ENCODE results near the gene ZNF366.

The ZNF366 gene

GRCh38 chr5:72499730-72500129 lies 7.5 kb downstream of the ZNF366 start:
- TF ChIP-seq, protein P1, sequence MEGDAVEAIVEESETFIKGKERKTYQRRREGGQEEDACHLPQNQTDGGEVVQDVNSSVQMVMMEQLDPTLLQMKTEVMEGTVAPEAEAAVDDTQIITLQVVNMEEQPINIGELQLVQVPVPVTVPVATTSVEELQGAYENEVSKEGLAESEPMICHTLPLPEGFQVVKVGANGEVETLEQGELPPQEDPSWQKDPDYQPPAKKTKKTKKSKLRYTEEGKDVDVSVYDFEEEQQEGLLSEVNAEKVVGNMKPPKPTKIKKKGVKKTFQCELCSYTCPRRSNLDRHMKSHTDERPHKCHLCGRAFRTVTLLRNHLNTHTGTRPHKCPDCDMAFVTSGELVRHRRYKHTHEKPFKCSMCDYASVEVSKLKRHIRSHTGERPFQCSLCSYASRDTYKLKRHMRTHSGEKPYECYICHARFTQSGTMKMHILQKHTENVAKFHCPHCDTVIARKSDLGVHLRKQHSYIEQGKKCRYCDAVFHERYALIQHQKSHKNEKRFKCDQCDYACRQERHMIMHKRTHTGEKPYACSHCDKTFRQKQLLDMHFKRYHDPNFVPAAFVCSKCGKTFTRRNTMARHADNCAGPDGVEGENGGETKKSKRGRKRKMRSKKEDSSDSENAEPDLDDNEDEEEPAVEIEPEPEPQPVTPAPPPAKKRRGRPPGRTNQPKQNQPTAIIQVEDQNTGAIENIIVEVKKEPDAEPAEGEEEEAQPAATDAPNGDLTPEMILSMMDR (IDR thresholded peaks at IDR 0.05), result no peak
- no peaks in the 10 kb centered on the region for H3K79me2 ChIP-seq
- no peak overlapping the region for H2AFZ ChIP-seq
- H3K4me2 ChIP-seq (ENCODE audit: low read length), result no peak overlapping the region
- no peak overlapping the region for H3K27ac ChIP-seq
- no peak overlapping the region for H3K9ac ChIP-seq
- H3K4me1 ChIP-seq, result no peaks in the 10 kb centered on the region
- H3K27me3 ChIP-seq (ENCODE audit: control insufficient read depth, insufficient read depth, low read length), result no peaks in the 10 kb centered on the region
- no peak overlapping the region for H3K4me3 ChIP-seq (ENCODE audit: low read depth, low read length)
- no peaks in the 10 kb centered on the region for H3K9me3 ChIP-seq (ENCODE audit: control insufficient read depth, low read length)
- no peaks in the 10 kb centered on the region for H3K36me3 ChIP-seq (ENCODE audit: control insufficient read depth, insufficient read depth, low read length)

DNA sequence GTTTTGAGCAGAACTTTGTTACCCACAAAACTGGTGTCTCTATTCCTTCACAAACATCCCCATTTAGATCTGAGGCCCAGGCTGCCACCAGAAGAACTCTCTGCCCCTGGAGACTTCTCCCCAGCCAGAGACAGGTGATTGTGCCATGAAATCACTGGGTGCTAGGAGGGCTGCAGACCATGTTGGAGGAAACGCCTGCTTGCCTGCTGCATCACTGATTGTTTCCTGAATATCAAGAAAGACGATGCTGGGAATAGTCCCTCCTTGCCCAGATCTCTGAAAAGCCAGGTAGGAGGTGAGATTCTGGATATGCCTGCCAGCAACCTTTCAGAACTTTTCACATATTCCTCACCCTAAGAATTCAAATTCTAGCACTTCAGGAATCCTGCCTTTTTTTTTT lies 8.1 kb downstream of the ZNF366 start:
- no peaks in the 10 kb centered on the region for H3K79me2 ChIP-seq
- no peak overlapping the region for H3K4me3 ChIP-seq (ENCODE audit: low read depth, low read length)
- no peak overlapping the region for H2AFZ ChIP-seq
- no peaks in the 10 kb centered on the region for H3K9me3 ChIP-seq (ENCODE audit: control insufficient read depth, low read length)
- no peak overlapping the region for H3K4me2 ChIP-seq (ENCODE audit: low read length)
- H3K27ac ChIP-seq, result no peak overlapping the region
- no peaks in the 10 kb centered on the region for H3K36me3 ChIP-seq (ENCODE audit: control insufficient read depth, insufficient read depth, low read length)
- TF ChIP-seq, protein P1 (IDR thresholded peaks at IDR 0.05), result no peak
- H3K27me3 ChIP-seq (ENCODE audit: control insufficient read depth, insufficient read depth, low read length), result no peaks in the 10 kb centered on the region
- H3K4me1 ChIP-seq, result no peaks in the 10 kb centered on the region
- H3K9ac ChIP-seq, result no peak overlapping the region

DNA sequence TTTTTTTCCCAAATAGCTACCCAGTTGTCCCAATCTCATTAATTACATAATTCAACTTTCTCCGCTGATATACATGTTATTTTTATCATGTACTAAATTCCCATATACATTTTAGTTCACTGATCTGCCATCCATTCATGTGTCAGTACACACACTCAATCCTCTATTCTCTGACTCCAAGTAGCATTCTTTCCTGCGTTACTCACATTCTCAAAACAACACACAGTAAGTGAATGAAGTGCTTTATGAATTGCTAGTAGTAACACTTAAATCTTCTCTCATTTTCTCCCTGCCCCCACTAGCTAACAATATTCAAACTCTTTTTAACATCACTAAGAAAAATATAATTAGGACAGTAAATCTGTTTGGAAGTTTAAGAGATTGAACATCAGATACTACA lies 8.9 kb downstream of the ZNF366 start:
- no peaks in the 10 kb centered on the region for H3K9me3 ChIP-seq (ENCODE audit: control insufficient read depth, low read length)
- no peak overlapping the region for H3K4me2 ChIP-seq (ENCODE audit: low read length)
- no peaks in the 10 kb centered on the region for H3K4me1 ChIP-seq
- no peak overlapping the region for H3K4me3 ChIP-seq (ENCODE audit: low read depth, low read length)
- TF ChIP-seq, protein P1 (IDR thresholded peaks at IDR 0.05), result no peak
- H3K36me3 ChIP-seq (ENCODE audit: control insufficient read depth, insufficient read depth, low read length), result no peaks in the 10 kb centered on the region
- no peak overlapping the region for H3K9ac ChIP-seq
- no peak overlapping the region for H3K27ac ChIP-seq
- H3K27me3 ChIP-seq (ENCODE audit: control insufficient read depth, insufficient read depth, low read length), result no peaks in the 10 kb centered on the region
- H3K79me2 ChIP-seq, result no peaks in the 10 kb centered on the region
- H2AFZ ChIP-seq, result no peak overlapping the region

DNA sequence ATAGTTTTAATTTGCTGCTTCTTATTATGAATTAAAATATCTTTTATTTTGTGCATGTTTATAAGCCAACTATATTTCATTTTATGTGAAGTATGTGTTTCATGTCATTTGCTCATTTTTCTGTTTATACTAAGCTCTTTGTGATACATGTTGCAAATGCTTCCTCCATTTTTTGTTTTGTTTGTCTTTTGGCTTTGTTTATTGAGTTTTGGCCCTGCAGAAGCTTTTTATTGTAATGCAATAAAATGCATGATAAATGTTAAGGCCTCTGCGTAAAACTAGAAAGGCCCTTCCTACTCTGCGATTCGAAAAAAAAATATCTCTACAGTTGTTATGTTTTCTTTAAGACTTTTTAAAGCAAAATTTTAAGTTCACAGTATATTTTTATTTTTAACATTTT lies 9.4 kb downstream of the ZNF366 start:
- H2AFZ ChIP-seq, result no peak overlapping the region
- H3K9ac ChIP-seq, result no peak overlapping the region
- H3K79me2 ChIP-seq, result no peaks in the 10 kb centered on the region
- no peaks in the 10 kb centered on the region for H3K36me3 ChIP-seq (ENCODE audit: control insufficient read depth, insufficient read depth, low read length)
- no peak overlapping the region for H3K4me2 ChIP-seq (ENCODE audit: low read length)
- H3K4me1 ChIP-seq, result no peaks in the 10 kb centered on the region
- no peaks in the 10 kb centered on the region for H3K9me3 ChIP-seq (ENCODE audit: control insufficient read depth, low read length)
- no peak overlapping the region for H3K4me3 ChIP-seq (ENCODE audit: low read depth, low read length)
- no peaks in the 10 kb centered on the region for H3K27me3 ChIP-seq (ENCODE audit: control insufficient read depth, insufficient read depth, low read length)
- H3K27ac ChIP-seq, result no peak overlapping the region
- TF ChIP-seq, protein P1 (IDR thresholded peaks at IDR 0.05), result no peak

DNA sequence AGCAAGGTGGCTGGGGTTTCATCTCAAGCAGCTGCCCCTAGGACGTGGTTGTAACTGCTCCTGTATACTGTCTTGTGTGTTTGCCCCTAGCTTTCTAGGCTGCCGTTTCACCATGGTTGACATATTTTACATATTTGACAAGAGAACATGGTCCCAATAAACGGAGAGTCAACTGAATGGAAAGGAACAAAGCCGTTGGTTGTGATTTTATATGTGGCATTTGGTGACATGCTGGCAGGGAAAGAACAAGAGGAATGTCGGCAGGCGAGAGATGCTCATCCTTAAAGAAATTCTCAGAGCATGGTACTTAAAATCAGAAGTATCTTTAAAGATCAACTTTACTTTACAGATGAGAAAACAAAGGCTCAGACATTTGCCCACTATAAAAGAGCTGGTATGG lies 11.8 kb downstream of the ZNF366 start:
- TF ChIP-seq, protein P1 (IDR thresholded peaks at IDR 0.05), result no peak
- no peak overlapping the region for H3K4me2 ChIP-seq (ENCODE audit: low read length)
- no peaks in the 10 kb centered on the region for H3K4me1 ChIP-seq
- no peak overlapping the region for H2AFZ ChIP-seq
- H3K79me2 ChIP-seq, result no peaks in the 10 kb centered on the region
- H3K27me3 ChIP-seq (ENCODE audit: control insufficient read depth, insufficient read depth, low read length), result no peaks in the 10 kb centered on the region
- H3K9me3 ChIP-seq (ENCODE audit: control insufficient read depth, low read length), result no peaks in the 10 kb centered on the region
- H3K27ac ChIP-seq, result no peak overlapping the region
- no peaks in the 10 kb centered on the region for H3K36me3 ChIP-seq (ENCODE audit: control insufficient read depth, insufficient read depth, low read length)
- H3K9ac ChIP-seq, result no peak overlapping the region
- H3K4me3 ChIP-seq (ENCODE audit: low read depth, low read length), result no peak overlapping the region
